ENCODE data around the gene CES5A. TPM values are rescaled to one million over a fixed set of nuclear protein-coding genes. Genes with fewer than 3 reads are reported as not detected.

The CES5A gene
- not detected in 2 replicates for total RNA-seq

GRCh38 chr16:55875273-55875672 is at the start of gene CES5A:
CES5A (minus strand) TSS chr16:55875373; CDS start chr16:55875221, 152 bp downstream.

GRCh38 chr16:55832773-55833691 is 42.1 kb downstream of the CES5A start, which contains the start of gene CES1:
CES1 (minus strand) TSS chr16:55833096; CDS start chr16:55833055, 41 bp downstream.

Other genes starting within 250 kb of the CES5A start
- not detected in 2 replicates for gene SLC6A2, start 219.4 kb downstream of the CES5A start, total RNA-seq
- under 0.01 and 0.58 TPM in 2 replicates for gene CES1, start 42.3 kb downstream of the CES5A start, total RNA-seq